Karpas-422 (cell line): ENCODE results near the gene PPP1R14D. TPM values are rescaled to one million over a fixed set of nuclear protein-coding genes. Genes with fewer than 3 reads are reported as not detected.

ENCODE experiments used
- DNase-seq: peaks from one replicate; pipeline ENCODE4 v3.0.0-alpha.2; 2015
- H2AFZ ChIP-seq: fragments of 200-600 bp; sonication (generic); 2 replicates; pipeline ENCODE4 v1.6.1; 2014; ENCODE audit warnings: antibody characterized with exemption, low read length, mixed read lengths
- H3K27ac ChIP-seq: fragments of 200-600 bp; sonication (generic); 2 replicates; pipeline ENCODE4 v1.5.1; 2014; ENCODE audit warnings: mild to moderate bottlenecking, low read length, moderate library complexity
- H3K27me3 ChIP-seq: fragments of 200-600 bp; sonication (generic); 2 replicates; pipeline ENCODE4 v1.6.1; 2014; ENCODE audit warnings: low read length, mixed read lengths
- H3K36me3 ChIP-seq: fragments of 200-600 bp; sonication (generic); 2 replicates; pipeline ENCODE4 v1.6.1; 2014; ENCODE audit warnings: low read length, mixed read lengths; ENCODE audit not compliant: insufficient read depth
- H3K4me1 ChIP-seq: fragments of 200-600 bp; sonication (generic); 2 replicates; pipeline ENCODE4 v1.6.1; 2014; ENCODE audit warnings: mild to moderate bottlenecking, low read length, mixed read lengths
- H3K4me2 ChIP-seq: fragments of 200-600 bp; sonication (generic); 2 replicates; pipeline ENCODE4 v1.6.1; 2014; ENCODE audit warnings: low read length, low read depth, mild to moderate bottlenecking; ENCODE audit not compliant: poor library complexity, severe bottlenecking
- H3K4me3 ChIP-seq: fragments of 200-600 bp; sonication (generic); 2 replicates; pipeline ENCODE4 v1.5.1; 2014; ENCODE audit warnings: mild to moderate bottlenecking, antibody characterized with exemption, low read length, mixed read lengths
- H3K79me2 ChIP-seq: fragments of 200-600 bp; sonication (generic); 2 replicates; pipeline ENCODE4 v1.6.1; 2014; ENCODE audit warnings: mild to moderate bottlenecking, low read length, mixed read lengths
- H3K9ac ChIP-seq: fragments of 200-600 bp; sonication (generic); 2 replicates; pipeline ENCODE4 v1.6.0; 2014; ENCODE audit warnings: low read length
- H3K9me2 ChIP-seq: fragments of 200-600 bp; sonication (generic), shearing (Covaris generic); replicated peaks from 2 replicates; pipeline ENCODE4 v1.6.0; 2014; ENCODE audit warnings: mild to moderate bottlenecking, low read length, moderate library complexity; ENCODE audit not compliant: insufficient read depth
- H3K9me3 ChIP-seq: fragments of 300-700, 200-600 bp; sonication (generic); 2 replicates; pipeline ENCODE4 v1.6.1; 2014; ENCODE audit warnings: low read length, mixed read lengths
- H4K20me1 ChIP-seq: fragments of 200-600 bp; sonication (generic); 2 replicates; pipeline ENCODE4 v1.6.1; 2014; ENCODE audit warnings: mild to moderate bottlenecking, antibody characterized with exemption, low read length, low read depth; ENCODE audit not compliant: insufficient read depth
- total RNA-seq: library from RNA; depleted of rRNA; stranded (reverse); fragments of >200 nt; shearing (Covaris generic); gene quantifications from 2 replicates; pipeline ENCODE4 v1.2.3, GENCODE V29; 2014; ENCODE audit warnings: low replicate concordance; rRNA removed

The PPP1R14D gene
- not detected in 2 replicates for total RNA-seq

GRCh38 chr15:40828447-40829036, at the start of gene PPP1R14D:
PPP1R14D (minus strand) TSS chr15:40828708; CDS start chr15:40828641, 67 bp downstream.
- H3K36me3 ChIP-seq: no peaks in the 10 kb centered on the region
- peak within 1 kb of the TSS; percentile 51; the same call in 1 of the 2 replicates for H2AFZ ChIP-seq
- H3K9ac ChIP-seq: no peak within 1 kb of the TSS
- H4K20me1 ChIP-seq: no peaks in the 10 kb centered on the region
- no peaks in the 10 kb centered on the region for H3K9me3 ChIP-seq
- H3K4me1 ChIP-seq: peaks cover 4% of the 10 kb centered on the region; the same call in 1 of the 2 replicates
- H3K4me2 ChIP-seq: peak within 1 kb of the TSS; percentile 30
- no peak for DNase-seq
- H3K79me2 ChIP-seq: no peaks in the 10 kb centered on the region
- no peaks in the 10 kb centered on the region for H3K9me2 ChIP-seq
- no peak within 1 kb of the TSS for H3K27ac ChIP-seq
- no peaks in the 10 kb centered on the region for H3K27me3 ChIP-seq
- no peak within 1 kb of the TSS for H3K4me3 ChIP-seq

DNA sequence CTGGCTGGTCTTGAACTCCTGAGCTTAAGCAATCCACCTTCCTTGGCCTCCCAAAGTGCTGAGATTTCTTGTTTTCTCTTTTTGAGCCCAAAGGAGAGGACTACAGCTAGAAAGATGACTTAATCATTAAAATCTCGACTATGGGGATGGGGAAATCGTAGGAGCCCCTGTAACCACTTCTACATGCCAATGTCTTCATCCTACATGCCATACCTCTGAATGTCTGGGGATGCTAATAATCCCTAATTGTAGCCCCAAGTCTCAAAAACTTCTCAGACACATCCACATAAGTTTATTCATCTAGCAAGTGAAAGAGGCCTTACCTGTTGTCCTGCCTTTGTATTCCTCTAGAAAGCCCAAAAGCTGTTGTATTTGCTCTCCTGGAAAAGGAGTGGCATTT, 49.2 kb upstream of the PPP1R14D start:
- Histone ChIP-seq H3K36me3 (no peaks in the 10 kb centered on the region), H3K9me3 (no peaks in the 10 kb centered on the region), H2AFZ (no peak overlapping the region), H3K27me3 (no peaks in the 10 kb centered on the region), H4K20me1 (no peaks in the 10 kb centered on the region), H3K4me3 (no peak overlapping the region), H3K79me2 (no peaks in the 10 kb centered on the region), H3K9me2 (no peaks in the 10 kb centered on the region), H3K9ac (no peak overlapping the region), H3K27ac (no peak overlapping the region), H3K4me1 (peaks cover 13% of the 10 kb centered on the region), H3K4me2 (no peak overlapping the region)
- DNase-seq: no peak

- no peak for DNase-seq
- Histone ChIP-seq H3K4me1 (peaks cover 22% of the 10 kb centered on the region), H3K9me3 (no peaks in the 10 kb centered on the region), H3K9me2 (no peaks in the 10 kb centered on the region), H3K4me2 (no peak overlapping the region), H3K27me3 (no peaks in the 10 kb centered on the region), H2AFZ (no peak overlapping the region), H4K20me1 (no peaks in the 10 kb centered on the region), H3K4me3 (no peak overlapping the region), H3K27ac (no peak overlapping the region), H3K36me3 (no peaks in the 10 kb centered on the region), H3K79me2 (no peaks in the 10 kb centered on the region), H3K9ac (no peak overlapping the region)
These were observed 47.7 kb upstream of the PPP1R14D start for GRCh38 chr15:40875991-40876730.

DNA sequence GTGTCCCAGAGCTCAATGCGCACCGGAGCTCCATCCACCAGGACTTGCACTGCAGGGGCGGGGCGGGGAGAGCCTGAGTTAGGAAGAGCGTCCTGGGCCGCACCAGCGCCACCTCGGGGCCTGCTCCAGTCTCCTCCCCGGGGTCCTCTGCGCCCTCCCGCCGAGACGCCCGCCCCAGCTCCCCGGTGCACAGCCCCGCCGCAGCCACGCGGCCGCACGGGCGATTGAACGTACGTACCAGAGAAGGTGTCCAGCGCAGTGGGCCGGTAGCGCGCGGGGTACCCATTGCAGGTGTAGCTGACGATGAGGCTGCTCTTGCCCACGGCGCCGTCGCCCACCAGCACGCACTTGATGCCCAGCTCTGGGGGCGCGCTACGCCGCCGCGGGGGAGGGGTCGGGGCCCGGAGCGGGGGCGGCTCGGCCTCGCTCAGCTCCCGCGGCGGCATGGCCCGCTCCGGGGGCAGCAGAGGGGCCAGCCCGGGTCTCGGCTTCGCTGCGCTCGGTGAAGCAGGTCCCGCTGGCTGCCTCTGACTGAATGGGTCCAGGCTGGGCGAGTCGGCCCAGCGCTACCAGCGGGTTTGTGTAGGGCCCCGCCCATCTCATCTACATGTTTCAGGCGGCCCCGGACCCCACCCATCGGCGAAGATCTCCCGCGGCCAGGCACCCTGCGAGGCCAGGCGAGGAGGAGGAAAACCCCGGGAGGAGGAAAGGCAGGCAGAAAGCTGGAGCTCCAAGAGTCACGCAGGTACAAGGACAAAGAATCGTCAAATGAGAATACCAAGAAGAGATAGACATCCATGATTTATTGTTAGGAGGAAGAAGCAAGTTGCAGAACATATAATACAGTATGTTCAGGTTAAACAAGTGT, 45.4 kb upstream of the PPP1R14D start, which contains the start of gene RHOV:
Gene RHOV, minus strand, starts transcription at position 541 of the 868 bp plus-strand sequence. Its CDS starts 95 bp downstream, at position 446.
- no peaks in the 10 kb centered on the region for H3K27me3 ChIP-seq
- H3K79me2 ChIP-seq: no peaks in the 10 kb centered on the region
- peak within 1 kb of the TSS; percentile 91 for H2AFZ ChIP-seq
- no peaks in the 10 kb centered on the region for H3K9me2 ChIP-seq
- DNase-seq: peak; percentile 77
- peaks cover 22% of the 10 kb centered on the region for H3K4me1 ChIP-seq
- peak within 1 kb of the TSS; percentile 82 for H3K4me2 ChIP-seq
- H3K27ac ChIP-seq: no peak within 1 kb of the TSS
- H3K36me3 ChIP-seq: no peaks in the 10 kb centered on the region
- H4K20me1 ChIP-seq: no peaks in the 10 kb centered on the region
- H3K9me3 ChIP-seq: no peaks in the 10 kb centered on the region
- H3K9ac ChIP-seq: peak within 1 kb of the TSS; percentile 68
- peak within 1 kb of the TSS; percentile 68 for H3K4me3 ChIP-seq

- Histone ChIP-seq H3K27me3 (no peaks in the 10 kb centered on the region), H2AFZ (peak overlapping the region; percentile 91), H3K36me3 (no peaks in the 10 kb centered on the region), H3K79me2 (no peaks in the 10 kb centered on the region), H3K4me3 (peak overlapping the region; percentile 68), H4K20me1 (no peaks in the 10 kb centered on the region), H3K4me2 (peak overlapping the region; percentile 82), H3K27ac (no peak overlapping the region), H3K9me2 (no peaks in the 10 kb centered on the region), H3K9me3 (no peaks in the 10 kb centered on the region), H3K4me1 (peaks cover 22% of the 10 kb centered on the region), H3K9ac (peak overlapping the region; percentile 68)
- DNase-seq: no peak
These were observed 44.5 kb upstream of the PPP1R14D start for GRCh38 chr15:40872791-40873693.

DNA sequence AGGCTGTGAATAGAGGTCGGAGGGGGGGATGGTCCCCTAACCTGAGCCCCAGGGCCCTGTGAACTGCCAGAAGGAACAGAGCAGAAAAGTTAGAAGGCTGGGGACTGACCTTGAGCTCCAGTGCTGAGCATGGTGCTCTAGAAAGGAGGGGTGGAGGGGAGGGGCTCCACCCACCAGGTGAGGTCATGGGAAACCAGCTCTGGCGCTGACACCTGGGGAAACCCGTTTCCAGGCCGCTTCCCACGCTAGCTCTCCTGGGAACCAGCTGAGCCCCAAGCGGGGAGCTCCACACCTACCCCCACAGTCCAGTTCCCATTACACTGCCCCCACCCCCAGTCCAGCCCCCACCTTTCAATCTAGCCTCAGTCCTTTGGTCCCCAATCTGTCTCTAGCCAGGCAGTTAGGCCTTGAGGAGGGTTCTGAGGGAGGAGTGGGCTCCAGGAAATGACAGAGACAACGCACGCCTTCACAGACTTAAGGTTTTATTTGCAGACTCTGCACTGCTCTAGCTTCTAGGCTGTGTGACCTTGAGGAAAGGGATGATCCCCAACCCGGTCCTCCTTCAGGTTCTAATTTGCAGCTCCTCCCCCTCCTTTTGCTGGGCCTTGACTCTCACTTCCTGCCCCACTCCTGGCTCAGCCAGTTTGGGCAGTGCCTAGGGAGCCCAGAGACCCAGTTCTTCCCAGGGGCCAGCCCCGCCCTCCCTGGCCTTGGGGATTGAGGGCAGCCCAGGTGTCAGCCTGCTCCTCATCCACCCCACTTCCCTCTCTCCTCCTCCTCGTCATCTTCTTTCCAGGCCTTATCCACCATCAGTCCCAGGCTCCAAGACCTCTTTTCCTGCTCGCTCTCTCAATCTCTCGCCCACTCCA, 43.5 kb upstream of the PPP1R14D start:
- peak; percentile 46 for DNase-seq
- Histone ChIP-seq H3K36me3 (no peaks in the 10 kb centered on the region), H3K4me1 (peaks cover 22% of the 10 kb centered on the region), H3K9me3 (no peaks in the 10 kb centered on the region), H3K27ac (no peak overlapping the region), H3K4me3 (no peak overlapping the region), H3K27me3 (no peaks in the 10 kb centered on the region), H3K9ac (no peak overlapping the region), H3K4me2 (no peak overlapping the region), H2AFZ (no peak overlapping the region), H3K79me2 (no peaks in the 10 kb centered on the region), H4K20me1 (no peaks in the 10 kb centered on the region), H3K9me2 (no peaks in the 10 kb centered on the region)

GRCh38 chr15:40870716-40871115, 42.2 kb upstream of the PPP1R14D start:
- no peaks in the 10 kb centered on the region for H3K9me2 ChIP-seq
- H3K4me3 ChIP-seq: no peak overlapping the region
- no peak overlapping the region for H3K9ac ChIP-seq
- no peaks in the 10 kb centered on the region for H3K79me2 ChIP-seq
- no peak overlapping the region for H3K4me2 ChIP-seq
- H3K9me3 ChIP-seq: no peaks in the 10 kb centered on the region
- H4K20me1 ChIP-seq: no peaks in the 10 kb centered on the region
- no peak overlapping the region for H3K27ac ChIP-seq
- H3K4me1 ChIP-seq: peaks cover 22% of the 10 kb centered on the region
- DNase-seq: no peak
- H2AFZ ChIP-seq: no peak overlapping the region
- H3K27me3 ChIP-seq: no peaks in the 10 kb centered on the region
- H3K36me3 ChIP-seq: no peaks in the 10 kb centered on the region
